HG02981 (cell line): ENCODE results near the gene SERGEF.

Source experiments
- ATAC-seq: cut with Tn5 transposase; IDR thresholded peaks from one replicate; pipeline ENCODE4 v1.9.1; 2021; ENCODE audit warnings: mild to moderate bottlenecking, moderate library complexity; ENCODE audit not compliant: unreplicated experiment

SERGEF gene

DNA sequence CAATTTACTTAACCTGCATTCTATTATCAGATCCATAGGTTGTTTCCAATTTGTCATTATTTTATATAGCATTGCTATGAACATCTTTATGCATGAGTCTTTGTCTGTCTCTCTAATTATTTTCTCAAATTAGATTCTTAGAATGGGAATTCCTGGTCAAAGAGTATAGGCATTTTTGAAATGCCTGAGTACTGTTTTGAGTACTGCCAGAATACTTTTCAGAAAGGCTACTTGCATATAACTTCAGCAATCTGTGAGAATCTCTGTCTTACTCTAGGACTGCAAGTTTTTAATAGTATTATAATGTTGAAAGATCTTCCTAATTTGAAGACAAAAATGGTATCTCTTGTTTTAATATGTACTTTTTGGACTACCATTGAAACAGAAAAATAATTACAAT, 221.7 kb downstream of the SERGEF start:
- ATAC-seq: no peak

DNA sequence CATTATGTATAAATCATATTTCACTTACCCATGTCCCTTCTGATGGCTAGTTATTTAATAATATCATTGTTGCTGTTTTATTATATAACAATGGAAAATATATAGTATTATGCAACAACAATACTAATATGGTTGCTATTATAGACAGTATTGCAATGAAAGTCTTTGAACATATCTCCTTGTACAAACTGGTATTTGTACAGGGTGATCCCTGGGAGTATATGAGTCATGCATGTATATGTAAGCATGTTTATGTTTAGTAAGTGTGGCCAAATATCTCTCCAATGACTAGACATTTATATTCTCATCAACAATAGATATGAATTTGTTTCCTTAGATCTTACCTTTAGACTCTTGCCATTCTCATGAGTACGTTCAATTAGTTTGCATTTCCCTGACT, 222.4 kb downstream of the SERGEF start:
- ATAC-seq: no peak

GRCh38 chr11:17788084-17788483, 224.8 kb downstream of the SERGEF start:
- no peak for ATAC-seq

- no peak for ATAC-seq
These were observed 225.9 kb downstream of the SERGEF start for GRCh38 chr11:17786824-17787525.

- ATAC-seq: no peak
These were observed 229.0 kb downstream of the SERGEF start for GRCh38 chr11:17783878-17784277.

- no peak for ATAC-seq
These were observed 230.1 kb downstream of the SERGEF start for GRCh38 chr11:17782603-17783337.

DNA sequence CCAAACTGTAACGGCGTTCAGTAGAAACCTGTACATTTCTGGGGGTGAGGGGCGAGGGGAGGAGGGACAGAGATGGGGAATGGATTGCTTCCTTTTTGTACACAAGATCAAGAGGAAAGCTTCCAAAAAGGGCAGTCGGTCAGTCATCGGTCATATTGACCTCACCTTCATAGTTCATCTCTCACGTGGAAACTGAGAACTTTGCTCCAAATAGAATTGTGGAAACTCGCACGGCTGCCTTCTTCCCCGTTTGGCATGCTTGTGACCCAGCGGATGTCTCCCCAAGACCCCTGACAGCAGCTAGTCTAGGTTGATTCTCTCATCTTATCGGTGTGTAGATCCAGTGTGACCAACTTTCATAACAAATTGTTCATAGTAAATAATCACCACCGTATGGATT, 230.7 kb downstream of the SERGEF start:
- ATAC-seq: no peak

- no peak for ATAC-seq
These were observed 231.2 kb downstream of the SERGEF start for GRCh38 chr11:17781626-17782025.

- no peak for ATAC-seq
These were observed 231.6 kb downstream of the SERGEF start for GRCh38 chr11:17781221-17781620.

DNA sequence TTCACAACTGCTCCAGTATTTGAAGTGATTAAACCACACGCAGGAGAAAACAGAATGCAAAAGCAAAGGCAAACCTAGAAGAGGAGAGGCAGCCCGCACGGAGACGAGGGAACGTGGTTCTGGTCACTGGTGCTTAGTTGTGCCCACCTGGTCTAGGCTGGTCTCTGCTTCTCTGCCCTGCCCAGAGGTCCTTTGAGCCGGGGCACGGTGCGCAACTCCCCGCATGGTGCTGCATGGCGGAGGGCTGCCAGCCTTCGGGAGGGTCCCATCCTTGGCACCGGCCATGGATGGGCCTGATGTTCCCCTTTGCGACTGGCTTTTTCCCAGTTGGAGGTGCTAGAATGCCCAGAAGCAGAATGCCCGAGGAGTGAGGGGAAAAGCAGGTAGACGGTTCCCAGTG, 232.2 kb downstream of the SERGEF start:
- no peak for ATAC-seq

DNA sequence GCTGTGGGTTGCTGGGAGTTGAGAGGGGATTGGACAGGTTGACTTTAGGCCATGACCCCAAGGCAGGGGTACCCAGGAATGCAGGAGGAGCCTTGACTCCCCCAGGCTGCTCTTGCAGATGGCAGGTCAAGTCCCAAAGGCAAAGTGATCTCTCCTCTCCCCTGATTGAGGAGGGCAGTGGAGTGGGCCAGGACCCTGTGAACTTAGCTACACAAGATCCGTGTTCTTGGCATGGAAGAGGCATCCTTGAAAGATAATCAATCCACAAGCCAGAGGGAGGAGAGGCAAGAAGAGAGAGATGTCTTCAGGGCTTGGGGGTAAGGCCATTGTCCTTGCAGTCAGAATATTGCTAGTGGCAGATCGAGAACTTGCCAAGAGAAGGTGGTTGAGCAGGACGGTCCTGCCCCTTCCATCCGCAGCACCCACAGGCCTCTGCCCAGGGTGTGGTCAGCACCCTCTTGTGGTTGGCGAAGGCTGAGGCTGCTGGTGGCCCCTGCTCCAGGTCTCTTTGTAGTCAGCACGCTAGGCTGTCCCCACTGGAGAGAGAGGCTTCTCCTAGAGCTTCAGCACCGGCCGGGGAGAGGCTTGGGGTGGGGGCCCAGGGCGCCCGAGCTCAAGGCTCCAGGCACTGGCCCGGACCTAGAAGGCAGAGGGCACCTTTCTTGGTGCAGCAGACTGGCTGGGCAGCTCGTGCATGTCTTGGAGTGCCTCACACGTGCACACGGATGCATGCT, 232.8 kb downstream of the SERGEF start:
- ATAC-seq: no peak

DNA sequence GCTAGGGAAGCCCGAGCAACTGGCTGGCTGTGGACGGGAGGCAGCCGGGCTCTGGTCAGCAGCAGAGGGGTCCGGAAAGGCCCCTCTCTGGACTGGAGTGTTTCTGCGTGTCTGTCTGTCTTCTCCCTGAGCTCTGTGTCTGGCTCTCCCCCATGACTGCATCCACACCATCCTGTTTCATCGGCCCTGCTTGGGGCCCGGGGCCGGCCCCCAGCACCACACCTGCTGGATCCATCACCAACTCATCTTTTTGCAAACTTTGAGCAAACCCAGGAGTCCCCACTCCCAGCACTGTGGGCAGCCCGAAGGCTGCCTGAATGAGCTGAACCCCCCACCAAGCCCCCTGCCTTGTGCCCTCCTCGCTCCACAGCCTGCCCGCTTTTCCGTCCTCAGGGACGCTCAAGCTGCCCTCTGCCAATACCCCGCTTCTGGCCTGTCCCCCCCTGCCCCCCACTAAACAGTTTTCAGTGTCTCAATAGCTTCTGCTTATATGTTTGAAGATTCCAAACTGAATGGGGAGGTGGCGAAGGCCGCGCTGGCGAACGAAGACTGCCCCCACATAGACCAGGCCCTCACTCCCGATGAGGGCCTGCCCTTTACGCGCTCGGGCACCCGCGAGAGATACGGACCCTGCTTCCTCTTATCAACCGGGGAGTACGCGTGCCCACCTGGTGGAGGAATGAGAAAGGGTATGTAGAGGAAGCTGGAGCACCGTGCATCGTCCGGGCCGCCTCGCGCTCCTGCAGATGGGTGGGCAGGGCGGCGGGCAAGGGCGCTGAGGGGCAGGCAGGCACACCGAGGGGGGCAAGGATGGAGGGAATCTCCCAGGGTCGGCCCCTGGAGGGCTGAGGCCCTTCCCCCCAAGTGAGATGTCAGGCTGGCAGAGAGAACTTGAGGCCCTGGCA, 233.6 kb downstream of the SERGEF start:
- no peak for ATAC-seq

DNA sequence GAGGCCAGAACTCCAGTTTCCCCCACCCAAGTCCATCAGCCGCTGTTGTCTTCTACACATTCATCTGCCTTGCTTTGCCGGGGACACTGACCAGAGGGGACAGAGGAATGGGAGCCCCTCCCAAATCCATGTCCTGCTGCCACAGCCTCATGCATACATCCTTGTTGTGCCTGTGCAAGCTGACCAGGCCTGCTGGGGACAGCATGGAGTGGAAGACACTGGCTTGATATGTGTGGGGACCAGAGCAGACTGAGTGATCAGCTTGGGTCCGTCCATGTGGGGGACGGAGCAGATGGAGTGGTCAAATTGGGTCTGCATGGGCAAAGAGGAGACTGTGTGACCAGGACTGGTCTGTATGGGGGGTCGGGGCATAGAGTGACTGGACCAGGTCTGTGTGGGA, 234.5 kb downstream of the SERGEF start:
- ATAC-seq: no peak

DNA sequence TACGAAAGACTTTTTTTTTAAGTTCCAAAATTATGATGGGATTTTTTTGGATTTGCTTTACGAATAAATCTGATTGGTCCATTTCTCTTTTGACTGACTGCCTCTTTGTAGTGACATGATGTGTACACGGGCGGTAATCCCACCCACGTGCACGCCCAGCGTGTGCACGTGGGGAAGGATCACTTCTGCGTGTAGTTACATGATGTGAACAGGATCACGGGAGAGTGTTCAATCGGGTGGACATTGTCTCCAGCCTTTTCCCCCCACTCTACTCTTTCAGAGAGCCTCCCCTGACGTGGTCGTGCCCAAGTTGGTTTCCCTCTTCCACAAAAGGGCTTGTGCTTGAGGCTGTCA, 235.1 kb downstream of the SERGEF start:
- no peak for ATAC-seq

DNA sequence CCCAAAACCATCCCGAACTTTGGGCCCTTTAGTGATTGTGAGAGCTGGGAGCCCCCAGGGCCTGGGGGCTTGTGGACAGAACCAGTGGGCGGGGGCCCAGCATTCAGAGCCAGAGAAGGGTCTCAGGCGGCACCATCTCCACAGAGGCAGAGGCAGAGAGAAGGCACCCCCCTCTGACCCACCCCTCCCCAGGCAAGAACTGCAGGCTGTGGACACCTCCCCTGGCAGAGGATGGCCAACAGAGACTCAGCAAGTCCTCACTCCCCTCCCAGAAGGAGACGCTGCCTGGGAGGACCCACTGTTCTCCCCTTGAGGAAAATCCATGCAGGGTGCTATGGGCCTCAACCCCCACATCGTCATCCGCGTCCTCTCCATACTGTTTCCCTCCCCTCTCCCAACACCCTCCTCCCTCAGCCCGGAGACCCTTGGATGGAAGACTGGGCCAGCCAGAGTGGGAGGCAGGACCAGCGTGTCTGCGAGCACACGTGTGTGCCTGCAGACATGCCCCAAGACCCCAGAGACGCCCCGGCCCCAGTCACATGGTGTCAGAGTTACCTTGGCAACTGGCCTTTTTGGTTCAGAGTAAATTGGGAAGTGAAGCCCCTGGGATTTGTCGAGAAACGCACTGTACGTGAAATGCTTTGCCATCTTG, 235.6 kb downstream of the SERGEF start:
- ATAC-seq: no peak

GRCh38 chr11:17776212-17776875, 236.5 kb downstream of the SERGEF start:
- ATAC-seq: no peak

DNA sequence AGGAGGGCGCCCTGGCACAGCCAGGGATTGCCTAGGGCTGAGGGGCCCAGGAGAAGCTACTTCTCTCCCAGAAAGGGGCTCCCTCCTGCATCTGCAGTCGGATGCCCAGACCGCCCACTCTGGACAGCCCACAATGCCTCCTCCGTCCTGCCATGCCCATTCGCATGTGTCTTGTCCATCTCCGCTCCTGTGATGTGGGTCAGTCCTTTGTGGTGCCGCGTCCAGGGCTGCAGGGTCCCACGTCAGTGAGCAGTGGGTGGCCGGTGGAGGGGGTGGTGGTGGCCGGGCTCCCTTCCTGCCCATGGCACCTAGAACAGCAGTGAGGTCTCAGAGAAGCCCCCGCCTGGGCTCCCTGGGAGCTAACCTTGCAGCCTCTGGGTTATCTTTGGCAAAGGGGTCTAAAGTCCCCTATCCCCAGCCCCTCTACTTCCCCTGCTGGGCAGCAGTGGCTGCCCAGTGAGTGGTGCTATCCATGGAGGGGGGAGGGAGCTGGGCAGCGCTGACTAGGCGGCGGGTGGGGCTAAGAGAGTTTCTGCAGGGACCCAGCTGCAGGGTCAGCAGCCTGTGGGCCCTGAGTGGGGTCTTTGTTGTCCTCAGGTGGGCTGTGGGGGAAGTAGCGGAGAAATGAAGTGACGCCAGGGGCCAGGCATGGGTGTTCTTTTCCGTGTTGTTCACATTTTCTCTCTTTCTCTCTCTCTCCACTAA, 237.2 kb downstream of the SERGEF start:
- no peak for ATAC-seq

GRCh38 chr11:17775035-17775348, 237.9 kb downstream of the SERGEF start:
- no peak for ATAC-seq

- ATAC-seq: no peak
These were observed 238.4 kb downstream of the SERGEF start for GRCh38 chr11:17774232-17775034.
